Keratinocyte (primary cell): ENCODE results near the gene ROBO2.

ENCODE experiments used
- EZH2 ChIP-seq: IDR thresholded peaks from one replicate; pipeline ENCODE4 v1.6.1; 2012; ENCODE audit warnings: inconsistent platforms, mild to moderate bottlenecking, low read length, moderate library complexity
- TF ChIP-seq, protein P1 (sequence below), 3 experiments: IDR thresholded peaks in 1 of 3; conservative IDR thresholded peaks in 1 of 3; optimal IDR thresholded peaks in 1 of 3; 2 replicates in 2 of 3; 3 replicates in 1 of 3; pipeline versions ENCODE3 to v1.5.1; 2011; ENCODE audit warnings: low read length in 3 of 3, mild to moderate bottlenecking in 3 of 3, moderate library complexity in 2 of 3, control low read depth in 1 of 3, inconsistent platforms in 1 of 3; ENCODE audit not compliant: insufficient read depth in 2 of 3; ENCODE audit errors: extremely low read depth in 1 of 3

DNA sequence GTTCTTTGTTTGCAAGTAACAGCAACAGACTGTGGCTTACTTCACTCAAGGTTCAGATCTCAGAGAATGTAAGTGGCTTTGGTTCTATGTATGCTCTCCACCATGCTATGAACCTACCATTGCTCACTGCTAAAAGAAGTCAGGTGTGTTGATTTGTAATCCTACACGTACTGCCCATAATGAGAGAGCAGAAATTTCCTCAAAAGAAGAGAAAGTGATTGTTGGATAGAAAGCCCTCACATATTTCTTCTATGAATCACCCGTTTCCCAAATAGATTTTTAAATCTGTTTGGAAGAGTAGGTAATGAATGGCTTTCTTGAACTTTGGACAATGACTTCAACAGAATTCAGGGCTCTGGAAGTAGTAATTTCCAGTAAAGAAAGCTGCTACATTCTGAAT lies 565.4 kb downstream of the ROBO2 start:
- TF ChIP-seq EZH2 = no peak
- TF ChIP-seq, protein P1, sequence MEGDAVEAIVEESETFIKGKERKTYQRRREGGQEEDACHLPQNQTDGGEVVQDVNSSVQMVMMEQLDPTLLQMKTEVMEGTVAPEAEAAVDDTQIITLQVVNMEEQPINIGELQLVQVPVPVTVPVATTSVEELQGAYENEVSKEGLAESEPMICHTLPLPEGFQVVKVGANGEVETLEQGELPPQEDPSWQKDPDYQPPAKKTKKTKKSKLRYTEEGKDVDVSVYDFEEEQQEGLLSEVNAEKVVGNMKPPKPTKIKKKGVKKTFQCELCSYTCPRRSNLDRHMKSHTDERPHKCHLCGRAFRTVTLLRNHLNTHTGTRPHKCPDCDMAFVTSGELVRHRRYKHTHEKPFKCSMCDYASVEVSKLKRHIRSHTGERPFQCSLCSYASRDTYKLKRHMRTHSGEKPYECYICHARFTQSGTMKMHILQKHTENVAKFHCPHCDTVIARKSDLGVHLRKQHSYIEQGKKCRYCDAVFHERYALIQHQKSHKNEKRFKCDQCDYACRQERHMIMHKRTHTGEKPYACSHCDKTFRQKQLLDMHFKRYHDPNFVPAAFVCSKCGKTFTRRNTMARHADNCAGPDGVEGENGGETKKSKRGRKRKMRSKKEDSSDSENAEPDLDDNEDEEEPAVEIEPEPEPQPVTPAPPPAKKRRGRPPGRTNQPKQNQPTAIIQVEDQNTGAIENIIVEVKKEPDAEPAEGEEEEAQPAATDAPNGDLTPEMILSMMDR (optimal IDR thresholded peaks at IDR 0.05 in 1 of 3, IDR thresholded peaks at IDR 0.05 in 1 of 3, conservative IDR thresholded peaks at IDR 0.05 in 1 of 3; ENCODE audit: extremely low read depth in 1 of 3, insufficient read depth in 2 of 3, low read length in 3 of 3) = no peak
